ENCODE results near the gene COL15A1.

COL15A1 gene

GRCh38 chr9:99037769-99038483 lies 94.2 kb downstream of the COL15A1 start:
- DNase-seq (ENCODE audit: low spot score) = no peak

GRCh38 chr9:99038484-99038820 lies 94.7 kb downstream of the COL15A1 start:
- no peak for DNase-seq (ENCODE audit: low spot score)

GRCh38 chr9:99039505-99040182 lies 95.9 kb downstream of the COL15A1 start:
- DNase-seq (ENCODE audit: low spot score) = no peak

GRCh38 chr9:99040251-99040900 lies 96.7 kb downstream of the COL15A1 start:
- DNase-seq (ENCODE audit: low spot score) = no peak

- DNase-seq (ENCODE audit: low spot score) = no peak
These were observed 97.3 kb downstream of the COL15A1 start for GRCh38 chr9:99040911-99041582.

GRCh38 chr9:99041618-99042017 lies 97.9 kb downstream of the COL15A1 start:
- no peak for DNase-seq (ENCODE audit: low spot score)

- no peak for DNase-seq (ENCODE audit: low spot score)
These were observed 98.9 kb downstream of the COL15A1 start for GRCh38 chr9:99042620-99043019.

- DNase-seq (ENCODE audit: low spot score) = no peak
These were observed 101.1 kb downstream of the COL15A1 start for GRCh38 chr9:99044827-99045226.

GRCh38 chr9:99046068-99046467 lies 102.4 kb downstream of the COL15A1 start:
- DNase-seq (ENCODE audit: low spot score) = no peak

GRCh38 chr9:99046542-99047071 lies 102.9 kb downstream of the COL15A1 start:
- no peak for DNase-seq (ENCODE audit: low spot score)

GRCh38 chr9:99049228-99049627 lies 105.5 kb downstream of the COL15A1 start:
- no peak for DNase-seq (ENCODE audit: low spot score)

GRCh38 chr9:99049641-99050040 lies 105.9 kb downstream of the COL15A1 start:
- no peak for DNase-seq (ENCODE audit: low spot score)

GRCh38 chr9:99050292-99050911 lies 106.7 kb downstream of the COL15A1 start:
- DNase-seq (ENCODE audit: low spot score) = no peak

- DNase-seq (ENCODE audit: low spot score) = no peak
These were observed 107.2 kb downstream of the COL15A1 start for GRCh38 chr9:99050924-99051323.

- DNase-seq (ENCODE audit: low spot score) = no peak
These were observed 107.7 kb downstream of the COL15A1 start for GRCh38 chr9:99051406-99051805.

GRCh38 chr9:99051851-99052250 lies 108.1 kb downstream of the COL15A1 start:
- no peak for DNase-seq (ENCODE audit: low spot score)

- DNase-seq (ENCODE audit: low spot score) = no peak
These were observed 109.4 kb downstream of the COL15A1 start for GRCh38 chr9:99052815-99053715.

GRCh38 chr9:99054581-99054980 lies 110.9 kb downstream of the COL15A1 start:
- DNase-seq (ENCODE audit: low spot score) = no peak

- no peak for DNase-seq (ENCODE audit: low spot score)
These were observed 111.7 kb downstream of the COL15A1 start for GRCh38 chr9:99055384-99055783.

GRCh38 chr9:99056186-99056585 lies 112.5 kb downstream of the COL15A1 start:
- no peak for DNase-seq (ENCODE audit: low spot score)
